T-helper 22 cell (primary cell): ENCODE data around the gene PTGIS.

ENCODE experiments used
- DNase-seq: peaks from one replicate; pipeline ENCODE4 v3.0.0-alpha.2; 2020; ENCODE audit warnings: low read depth

The PTGIS gene

DNA sequence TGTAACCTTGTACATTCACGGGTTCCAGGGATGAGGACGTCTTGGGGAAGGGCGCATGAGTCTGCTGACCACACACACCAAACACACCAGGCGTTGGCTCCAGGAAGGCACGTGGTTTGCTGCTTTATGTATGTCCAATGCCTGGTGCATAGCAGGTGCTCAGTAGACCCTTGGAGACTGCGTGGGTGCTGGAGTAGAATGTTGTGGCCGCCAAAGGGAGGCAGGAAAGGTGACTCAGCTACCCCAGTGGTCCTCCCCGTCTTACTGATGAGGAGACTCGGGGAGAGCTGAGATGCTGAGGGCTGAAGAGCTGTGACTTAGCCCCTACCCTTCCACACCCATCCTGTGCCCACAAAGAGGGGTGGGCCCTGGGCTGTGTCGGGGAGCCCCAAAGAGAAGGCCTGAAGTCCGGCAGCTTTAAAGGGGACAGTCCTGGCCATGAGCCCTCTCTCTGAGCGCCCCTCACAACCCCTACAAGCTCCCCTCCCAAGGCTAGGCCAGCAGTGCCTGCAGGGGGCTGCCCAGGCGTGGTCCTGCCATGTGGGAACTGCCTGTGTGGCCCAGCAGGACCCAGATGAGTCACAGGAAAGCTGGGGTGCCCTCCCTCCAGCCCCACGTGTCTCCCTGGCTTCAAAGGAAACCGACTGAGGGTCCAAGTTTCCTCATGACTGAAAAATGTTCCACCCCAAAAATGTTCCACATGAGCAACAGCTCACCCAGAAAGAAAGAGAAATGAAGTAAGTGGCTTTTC, 28.0 kb upstream of the PTGIS start:
- no peak for DNase-seq

- no peak for DNase-seq
These were observed 27.4 kb upstream of the PTGIS start for GRCh38 chr20:49595346-49595745.

DNA sequence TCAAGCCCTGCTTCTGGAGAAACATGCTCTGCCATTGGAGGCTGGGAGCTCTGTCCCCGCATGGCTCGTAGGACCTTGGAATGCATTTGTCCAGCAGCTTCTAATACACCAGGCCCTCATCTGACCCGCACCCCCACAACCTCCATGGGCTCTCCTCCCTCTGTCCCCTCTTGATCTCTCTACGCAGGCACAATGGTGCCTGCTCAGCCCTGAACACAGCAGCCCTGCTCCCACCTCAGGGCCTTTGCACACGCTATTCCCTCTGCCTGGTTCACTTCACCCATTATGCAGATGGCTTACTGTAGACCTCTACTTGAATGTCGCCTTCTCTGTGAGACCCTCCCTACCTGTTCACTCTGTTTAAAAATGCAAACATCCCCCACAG, 27.0 kb upstream of the PTGIS start:
- DNase-seq, result no peak

GRCh38 chr20:49594143-49594930, 26.4 kb upstream of the PTGIS start:
- no peak for DNase-seq

- DNase-seq, result no peak
These were observed 25.7 kb upstream of the PTGIS start for GRCh38 chr20:49593466-49594142.

GRCh38 chr20:49592120-49592519, 24.2 kb upstream of the PTGIS start:
- DNase-seq, result no peak

GRCh38 chr20:49591217-49591865, 23.4 kb upstream of the PTGIS start:
- DNase-seq, result no peak

DNA sequence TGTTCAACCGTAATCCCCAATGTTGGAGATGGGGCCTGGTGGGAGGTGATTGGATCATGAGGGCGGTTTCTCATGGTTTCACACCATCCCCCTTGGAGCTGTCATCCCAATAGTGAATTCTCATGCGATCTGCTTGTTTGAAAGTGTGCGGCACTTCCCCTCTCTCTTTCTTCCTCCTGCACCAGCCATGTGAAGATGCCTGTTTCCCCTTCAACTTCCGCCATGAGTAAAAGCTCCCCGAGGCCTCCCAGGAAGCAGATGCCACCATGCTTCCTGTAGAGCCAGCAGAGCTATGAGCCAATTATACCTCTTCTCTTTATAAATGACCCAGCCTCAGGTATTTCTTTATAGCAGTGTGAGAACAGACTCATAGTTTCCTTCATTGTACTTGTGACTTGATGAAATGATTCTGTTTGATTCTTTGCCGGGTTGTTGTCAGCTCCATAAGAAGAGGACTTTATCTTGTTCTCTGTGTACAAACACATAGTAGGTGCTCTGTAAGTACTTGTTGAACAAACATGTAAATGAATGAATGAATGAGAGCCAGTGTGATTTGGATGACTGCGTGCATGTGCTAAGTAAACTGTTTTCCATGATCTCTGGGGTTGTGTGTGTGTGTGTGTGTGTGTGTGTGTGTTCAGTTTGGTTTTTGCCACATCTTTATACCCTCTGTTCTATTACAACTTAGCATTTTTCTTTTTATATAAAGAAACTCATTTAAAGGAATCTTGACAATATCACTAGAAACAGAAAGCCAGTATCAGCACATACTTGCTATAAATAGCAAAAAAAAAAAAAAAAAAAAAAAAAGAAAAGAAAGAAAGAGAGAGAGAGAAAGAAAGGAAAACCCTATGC, 22.5 kb upstream of the PTGIS start:
- DNase-seq, result no peak

DNA sequence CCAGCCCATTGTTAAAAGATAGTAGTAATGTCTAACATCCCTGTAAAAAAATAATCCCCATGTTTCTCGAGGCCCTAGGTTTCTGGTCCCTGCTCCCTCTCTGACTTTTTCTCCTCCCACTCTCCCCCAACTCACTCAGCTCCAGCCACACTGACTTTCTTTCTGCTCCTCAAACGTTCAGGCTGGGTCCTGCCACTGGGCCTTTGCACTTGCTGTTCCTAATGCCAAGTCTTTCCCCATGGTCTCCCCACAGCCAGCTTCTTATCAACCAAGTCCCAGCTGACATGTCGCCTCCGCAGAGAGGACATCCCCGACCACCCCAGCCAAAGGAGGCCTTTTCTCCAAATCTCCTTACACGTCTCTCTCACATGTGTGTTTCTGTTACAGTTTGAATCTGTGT, 21.8 kb upstream of the PTGIS start:
- no peak for DNase-seq

- DNase-seq, result no peak
These were observed 19.2 kb upstream of the PTGIS start for GRCh38 chr20:49587111-49587570.

DNA sequence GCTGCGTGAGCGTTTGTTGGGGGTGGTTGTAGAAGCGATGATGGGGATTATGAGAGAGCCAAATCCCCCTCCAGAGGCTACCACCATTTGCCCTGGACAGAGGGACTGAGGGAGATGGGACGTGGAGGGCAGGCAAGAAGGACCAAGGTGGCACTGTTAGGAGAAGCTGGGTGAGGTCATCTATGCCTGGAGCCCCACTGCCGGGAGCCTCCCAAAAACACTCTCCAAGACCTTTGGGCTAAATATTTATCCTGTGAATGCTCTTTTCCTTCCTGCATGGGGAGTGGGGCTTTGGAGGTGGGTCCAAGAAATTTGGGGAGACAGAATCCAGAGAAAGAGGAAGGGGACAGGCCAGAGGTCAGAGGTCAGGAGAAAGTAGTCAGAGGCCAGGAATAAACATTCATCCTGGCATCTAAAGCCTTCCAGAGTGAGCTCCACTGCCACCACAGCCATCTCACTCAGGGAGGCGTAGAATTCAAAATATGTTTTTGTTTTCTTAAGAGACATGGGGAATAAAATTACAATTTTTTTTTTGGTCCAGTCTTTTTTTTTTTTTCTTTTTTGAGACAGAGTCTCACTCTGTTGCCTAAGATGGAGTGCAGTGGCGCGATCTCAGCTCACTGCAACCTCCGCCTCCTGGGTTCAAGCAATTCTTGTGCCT, 17.8 kb upstream of the PTGIS start:
- DNase-seq, result no peak

- no peak for DNase-seq
These were observed 16.8 kb upstream of the PTGIS start for GRCh38 chr20:49584418-49585382.

DNA sequence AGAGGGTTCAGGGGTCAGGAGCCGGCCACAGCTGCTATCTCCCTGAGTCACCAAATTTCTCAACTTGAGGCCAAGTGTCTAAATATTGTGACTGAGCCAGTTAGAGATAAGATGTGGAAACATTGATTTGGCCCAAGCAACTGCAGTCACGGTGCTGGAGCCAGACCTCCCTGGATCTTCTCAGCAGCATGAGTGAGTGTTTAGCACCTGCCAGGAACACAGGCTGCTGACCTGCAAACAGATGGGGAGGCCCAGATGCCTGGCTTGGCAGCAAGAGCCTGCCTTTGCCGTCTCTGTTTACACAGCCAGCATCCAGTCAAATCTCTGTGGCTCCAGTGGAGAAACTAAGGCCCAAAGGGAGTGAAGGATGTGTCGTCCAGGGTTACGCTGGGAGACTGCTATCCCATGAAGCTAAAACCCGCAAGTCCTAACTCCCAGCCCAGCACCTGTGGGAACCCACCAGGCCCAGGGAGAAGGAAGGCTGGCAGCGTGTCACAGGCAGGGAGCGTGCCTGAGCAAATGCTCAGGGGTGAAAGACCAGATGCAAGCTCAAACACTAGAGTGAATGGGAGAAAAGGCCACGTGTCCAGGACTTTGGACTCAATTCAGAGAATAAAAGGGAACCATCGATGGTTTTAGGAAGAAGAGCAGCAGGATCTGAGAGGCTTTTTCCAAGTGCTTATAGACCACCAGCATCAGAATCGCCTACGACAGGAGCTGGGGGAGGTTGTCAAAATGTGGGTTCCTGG, 15.9 kb upstream of the PTGIS start:
- no peak for DNase-seq

GRCh38 chr20:49583343-49583668, 15.4 kb upstream of the PTGIS start:
- no peak for DNase-seq

DNA sequence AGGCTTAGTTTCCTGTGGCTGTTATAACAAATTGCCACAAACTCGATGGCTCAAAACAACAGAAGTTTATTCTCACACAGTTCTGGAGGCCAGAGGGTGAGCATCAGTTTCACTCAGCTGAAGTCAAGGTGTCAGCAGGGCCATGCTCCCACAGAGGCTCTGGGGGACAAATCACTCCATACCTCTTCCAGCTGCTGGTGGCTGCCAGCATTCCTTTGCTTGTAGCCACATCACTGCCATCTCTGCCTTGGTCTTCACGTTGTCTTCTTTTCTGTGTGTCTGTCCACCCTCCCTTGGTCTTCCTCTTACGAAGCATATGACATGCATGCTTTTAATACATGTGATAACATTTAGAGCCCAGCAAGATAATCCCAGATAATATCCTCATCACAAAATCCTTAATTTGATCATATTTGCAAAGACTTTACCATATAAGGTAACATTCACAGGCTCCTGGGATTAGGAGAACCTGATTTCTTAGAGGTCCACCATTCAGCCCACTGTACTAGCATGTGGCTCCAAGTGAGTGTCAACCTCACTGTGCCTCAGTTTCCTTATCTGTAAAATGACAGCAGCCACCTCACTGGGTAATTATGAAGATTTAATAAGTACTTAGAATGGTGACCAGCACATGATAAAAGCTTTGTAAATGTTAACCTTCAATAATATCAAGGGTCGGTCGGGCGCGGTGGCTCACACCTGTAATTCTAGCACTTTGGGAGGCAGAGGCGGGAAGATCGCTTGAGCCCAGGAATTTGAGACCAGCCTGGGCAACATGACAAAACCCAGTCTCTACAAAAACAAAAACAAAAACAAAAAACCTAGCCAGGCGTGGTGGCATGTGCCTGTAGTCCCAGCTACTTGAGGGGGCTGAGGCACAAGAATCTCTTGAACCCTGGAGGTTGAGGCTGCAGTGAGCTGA, 14.7 kb upstream of the PTGIS start:
- no peak for DNase-seq

GRCh38 chr20:49581482-49581881, 13.5 kb upstream of the PTGIS start:
- DNase-seq, result no peak

- DNase-seq, result no peak
These were observed 12.9 kb upstream of the PTGIS start for GRCh38 chr20:49580813-49581174.
